ENCODE measurements around the gene PABPN1. TPM values are rescaled to one million over a fixed set of nuclear protein-coding genes. Genes with fewer than 3 reads are reported as not detected.

The PABPN1 gene
- total RNA-seq, 2 donors from 2014 or later, result 293 TPM

- Mint-ChIP-seq H3K27ac (no peak overlapping the region), H3K9me3 (peaks cover 59% of the 10 kb centered on the region), H3K4me3 (no peak overlapping the region), H3K36me3 (ENCODE audit: low read depth) (peaks cover 6% of the 10 kb centered on the region), H3K27me3 (ENCODE audit: insufficient read depth) (peaks cover 30% of the 10 kb centered on the region), H3K4me1 (peaks cover 5% of the 10 kb centered on the region)
- Histone ChIP-seq H3K9ac (ENCODE audit: extremely low read depth, low read length, poor library complexity, severe bottlenecking) (no peak overlapping the region), H3K27me3 (ENCODE audit: control insufficient read depth, insufficient read depth, low read length, poor library complexity, severe bottlenecking) (no peaks in the 10 kb centered on the region), H3K9me3 (ENCODE audit: control insufficient read depth, low read length) (peaks cover 68% of the 10 kb centered on the region), H3K36me3 (ENCODE audit: control insufficient read depth, insufficient read depth, low read length) (no peaks in the 10 kb centered on the region), H3K4me1 (ENCODE audit: control insufficient read depth, insufficient read depth, low read length) (peaks cover 3% of the 10 kb centered on the region), H3K27ac (ENCODE audit: low read depth, low read length) (no peak overlapping the region), H3K4me3 (ENCODE audit: low read length) (peak overlapping the region; percentile 26)
- no peak for DNase-seq
- WGBS, 2 experiments (ENCODE audit: insufficient coverage in 1 of 2, insufficient read length in 1 of 2), result 88 to 92% methylated on average over 1 of the region's 1 CpG
- TF ChIP-seq CTCF (conservative IDR thresholded peaks at IDR 0.05), result no peak
These were observed 18.4 kb downstream of the PABPN1 start for GRCh38 chr14:23339506-23340268.

DNA sequence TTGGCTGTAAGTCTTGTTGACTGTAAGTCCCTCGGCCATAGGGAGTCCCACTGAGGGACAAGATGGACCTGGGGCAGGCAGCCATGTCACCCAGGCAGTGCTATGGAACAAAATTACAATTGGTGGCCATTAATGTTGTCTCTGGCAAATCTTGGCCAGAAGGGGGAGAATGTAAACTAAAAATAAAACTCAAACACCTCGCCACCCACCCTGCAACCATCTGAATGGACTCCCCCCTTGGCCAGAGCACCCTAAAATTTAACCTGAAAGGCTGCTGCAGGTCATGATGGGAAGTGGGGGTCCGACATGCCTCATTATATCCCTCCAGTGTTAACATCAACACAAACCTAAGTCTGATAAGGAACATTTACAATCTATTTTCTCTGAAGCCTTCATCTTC is 23.2 kb downstream of the PABPN1 start:
- Mint-ChIP-seq H3K4me1 (peaks cover 23% of the 10 kb centered on the region), H3K9me3 (peaks cover 28% of the 10 kb centered on the region), H3K4me3 (no peak overlapping the region), H3K36me3 (ENCODE audit: low read depth) (peaks cover 6% of the 10 kb centered on the region), H3K27me3 (ENCODE audit: insufficient read depth) (peaks cover 2% of the 10 kb centered on the region), H3K27ac (no peak overlapping the region)
- H3K9me3 ChIP-seq (ENCODE audit: control insufficient read depth, low read length), result peaks cover 36% of the 10 kb centered on the region
- peaks cover 19% of the 10 kb centered on the region for H3K4me1 ChIP-seq (ENCODE audit: control insufficient read depth, insufficient read depth, low read length)
- no peak overlapping the region for H3K27ac ChIP-seq (ENCODE audit: low read depth, low read length)
- 91% methylated on average over 3 of the region's 3 CpGs; no CpG with 5 or more reads in 1 of the 2 experiments for WGBS, 2 experiments (ENCODE audit: insufficient coverage in 1 of 2, insufficient read length in 1 of 2)
- peak overlapping the region; percentile 61 for H3K4me3 ChIP-seq (ENCODE audit: low read length)
- no peaks in the 10 kb centered on the region for H3K27me3 ChIP-seq (ENCODE audit: control insufficient read depth, insufficient read depth, low read length, poor library complexity, severe bottlenecking)
- peak; percentile 33 for TF ChIP-seq CTCF (conservative IDR thresholded peaks at IDR 0.05)
- no peak overlapping the region for H3K9ac ChIP-seq (ENCODE audit: extremely low read depth, low read length, poor library complexity, severe bottlenecking)
- peak; percentile 10 for DNase-seq
- H3K36me3 ChIP-seq (ENCODE audit: control insufficient read depth, insufficient read depth, low read length), result no peaks in the 10 kb centered on the region

GRCh38 chr14:23345987-23346692 is 24.9 kb downstream of the PABPN1 start:
- Mint-ChIP-seq H3K27me3 (ENCODE audit: insufficient read depth) (peaks cover 17% of the 10 kb centered on the region), H3K27ac (peak overlapping the region; percentile 34), H3K9me3 (peaks cover 14% of the 10 kb centered on the region), H3K4me3 (peak overlapping the region; percentile 10), H3K4me1 (peaks cover 23% of the 10 kb centered on the region), H3K36me3 (ENCODE audit: low read depth) (peaks cover 19% of the 10 kb centered on the region)
- Histone ChIP-seq H3K27ac (ENCODE audit: low read depth, low read length) (no peak overlapping the region), H3K9ac (ENCODE audit: extremely low read depth, low read length, poor library complexity, severe bottlenecking) (no peak overlapping the region), H3K36me3 (ENCODE audit: control insufficient read depth, insufficient read depth, low read length) (no peaks in the 10 kb centered on the region), H3K4me1 (ENCODE audit: control insufficient read depth, insufficient read depth, low read length) (peaks cover 19% of the 10 kb centered on the region), H3K9me3 (ENCODE audit: control insufficient read depth, low read length) (peaks cover 19% of the 10 kb centered on the region), H3K4me3 (ENCODE audit: low read length) (peak overlapping the region; percentile 61), H3K27me3 (ENCODE audit: control insufficient read depth, insufficient read depth, low read length, poor library complexity, severe bottlenecking) (peaks cover 4% of the 10 kb centered on the region)
- TF ChIP-seq CTCF (conservative IDR thresholded peaks at IDR 0.05), result peak; percentile 58
- peak; percentile 75 for DNase-seq
- WGBS, 2 experiments (ENCODE audit: insufficient coverage in 1 of 2, insufficient read length in 1 of 2), result 70 to 72% methylated on average over 9 to 13 of the region's 13 CpGs
